Chondrocyte (in vitro differentiated cells): Measurements from ENCODE around the gene FAM20C. TPM values are rescaled to one million over a fixed set of nuclear protein-coding genes. Genes with fewer than 3 reads are reported as not detected.

Source experiments
- DNase-seq: peaks from one replicate; pipeline ENCODE4 v3.0.0; 2021; ENCODE audit warnings: mixed read lengths, low spot score
- H3K27ac Mint-ChIP-seq: one replicate; pipeline ENCODE4 v1.8.0; 2021; ENCODE audit warnings: mild to moderate bottlenecking, moderate library complexity, mixed read lengths; ENCODE audit not compliant: unreplicated experiment
- H3K27me3 Mint-ChIP-seq: 2 replicates; pipeline ENCODE4 v1.8.0; 2021; ENCODE audit warnings: low read depth, mixed read lengths
- H3K36me3 Mint-ChIP-seq: 2 replicates; pipeline ENCODE4 v1.8.0; 2021; ENCODE audit warnings: low read depth, mixed read lengths
- H3K4me1 Mint-ChIP-seq: 2 replicates; pipeline ENCODE4 v1.8.0; 2021; ENCODE audit warnings: low read depth, mild to moderate bottlenecking, mixed read lengths
- H3K4me3 Mint-ChIP-seq: one replicate; pipeline ENCODE4 v1.8.0; 2021; ENCODE audit warnings: mild to moderate bottlenecking, moderate library complexity, mixed read lengths; ENCODE audit not compliant: unreplicated experiment
- H3K9me3 Mint-ChIP-seq: 2 replicates; pipeline ENCODE4 v1.8.0; 2021; ENCODE audit warnings: low read depth, mixed read lengths
- total RNA-seq: library from RNA; stranded (reverse); gene quantifications from 3 replicates; pipeline ENCODE4 v1.2.1, GENCODE V29; 2021
- TF ChIP-seq, protein P1 (sequence below): fragments of 200-600 bp; sonication (generic); IDR thresholded peaks from 2 replicates; pipeline ENCODE4 v1.5.0; 2021; ENCODE audit warnings: antibody characterized with exemption, mild to moderate bottlenecking, moderate library complexity

Gene FAM20C
- total RNA-seq, 1 donor from 2014 or later: 34.4 TPM

GRCh38 chr7:255721-256361 lies 63.5 kb downstream of the FAM20C start:
- peak; percentile 93 for DNase-seq
- Mint-ChIP-seq H3K27ac (no peak overlapping the region), H3K36me3 (peaks cover 16% of the 10 kb centered on the region), H3K4me1 (no peaks in the 10 kb centered on the region), H3K9me3 (no peaks in the 10 kb centered on the region), H3K4me3 (no peak overlapping the region), H3K27me3 (no peaks in the 10 kb centered on the region)
- TF ChIP-seq, protein P1, sequence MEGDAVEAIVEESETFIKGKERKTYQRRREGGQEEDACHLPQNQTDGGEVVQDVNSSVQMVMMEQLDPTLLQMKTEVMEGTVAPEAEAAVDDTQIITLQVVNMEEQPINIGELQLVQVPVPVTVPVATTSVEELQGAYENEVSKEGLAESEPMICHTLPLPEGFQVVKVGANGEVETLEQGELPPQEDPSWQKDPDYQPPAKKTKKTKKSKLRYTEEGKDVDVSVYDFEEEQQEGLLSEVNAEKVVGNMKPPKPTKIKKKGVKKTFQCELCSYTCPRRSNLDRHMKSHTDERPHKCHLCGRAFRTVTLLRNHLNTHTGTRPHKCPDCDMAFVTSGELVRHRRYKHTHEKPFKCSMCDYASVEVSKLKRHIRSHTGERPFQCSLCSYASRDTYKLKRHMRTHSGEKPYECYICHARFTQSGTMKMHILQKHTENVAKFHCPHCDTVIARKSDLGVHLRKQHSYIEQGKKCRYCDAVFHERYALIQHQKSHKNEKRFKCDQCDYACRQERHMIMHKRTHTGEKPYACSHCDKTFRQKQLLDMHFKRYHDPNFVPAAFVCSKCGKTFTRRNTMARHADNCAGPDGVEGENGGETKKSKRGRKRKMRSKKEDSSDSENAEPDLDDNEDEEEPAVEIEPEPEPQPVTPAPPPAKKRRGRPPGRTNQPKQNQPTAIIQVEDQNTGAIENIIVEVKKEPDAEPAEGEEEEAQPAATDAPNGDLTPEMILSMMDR: no peak

DNA sequence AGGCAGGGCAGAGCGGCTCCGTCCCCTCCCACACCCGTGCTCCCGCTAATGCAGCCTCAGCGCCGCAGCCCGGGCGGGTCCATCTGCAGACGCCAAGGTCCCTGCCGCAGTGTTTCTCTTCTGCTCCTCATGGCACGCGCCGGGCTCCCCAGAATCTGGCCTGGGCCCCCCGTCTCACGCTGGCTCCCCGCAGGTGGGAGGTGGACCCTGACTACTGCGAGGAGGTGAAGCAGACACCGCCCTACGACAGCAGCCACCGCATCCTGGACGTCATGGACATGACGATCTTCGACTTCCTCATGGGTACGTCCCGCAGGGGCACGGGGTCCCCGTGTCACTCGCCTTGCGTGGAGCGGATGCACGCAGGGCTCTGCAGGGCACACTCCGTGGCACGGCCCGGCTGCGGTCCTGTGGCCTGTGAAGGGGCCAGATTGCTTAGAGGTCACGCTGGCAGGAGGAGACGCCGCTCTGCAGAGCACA lies 64.1 kb downstream of the FAM20C start:
- Mint-ChIP-seq H3K9me3 (no peaks in the 10 kb centered on the region), H3K4me3 (no peak overlapping the region), H3K4me1 (no peaks in the 10 kb centered on the region), H3K36me3 (peaks cover 19% of the 10 kb centered on the region), H3K27me3 (no peaks in the 10 kb centered on the region), H3K27ac (no peak overlapping the region)
- TF ChIP-seq, protein P1: no peak
- DNase-seq: peak; percentile 91

- Mint-ChIP-seq H3K9me3 (peaks cover 4% of the 10 kb centered on the region), H3K36me3 (peaks cover 24% of the 10 kb centered on the region)
These were observed 64.7 kb downstream of the FAM20C start for GRCh38 chr7:256981-257646.

GRCh38 chr7:257647-257992 lies 65.2 kb downstream of the FAM20C start:
- no peaks in the 10 kb centered on the region for H3K27me3 Mint-ChIP-seq
- no peak overlapping the region for H3K4me3 Mint-ChIP-seq
- DNase-seq: peak; percentile 92
- H3K9me3 Mint-ChIP-seq: peaks cover 9% of the 10 kb centered on the region
- peaks cover 29% of the 10 kb centered on the region for H3K36me3 Mint-ChIP-seq
- no peaks in the 10 kb centered on the region for H3K4me1 Mint-ChIP-seq
- TF ChIP-seq, protein P1: no peak
- no peak overlapping the region for H3K27ac Mint-ChIP-seq

More at GRCh38 chr7:256981-257646, 64.7 kb downstream of the FAM20C start:
- no peaks in the 10 kb centered on the region for H3K4me1 Mint-ChIP-seq
- DNase-seq: peak; percentile 68
- TF ChIP-seq, protein P1: no peak
- no peaks in the 10 kb centered on the region for H3K27me3 Mint-ChIP-seq
- H3K4me3 Mint-ChIP-seq: no peak overlapping the region
- H3K27ac Mint-ChIP-seq: no peak overlapping the region

DNA sequence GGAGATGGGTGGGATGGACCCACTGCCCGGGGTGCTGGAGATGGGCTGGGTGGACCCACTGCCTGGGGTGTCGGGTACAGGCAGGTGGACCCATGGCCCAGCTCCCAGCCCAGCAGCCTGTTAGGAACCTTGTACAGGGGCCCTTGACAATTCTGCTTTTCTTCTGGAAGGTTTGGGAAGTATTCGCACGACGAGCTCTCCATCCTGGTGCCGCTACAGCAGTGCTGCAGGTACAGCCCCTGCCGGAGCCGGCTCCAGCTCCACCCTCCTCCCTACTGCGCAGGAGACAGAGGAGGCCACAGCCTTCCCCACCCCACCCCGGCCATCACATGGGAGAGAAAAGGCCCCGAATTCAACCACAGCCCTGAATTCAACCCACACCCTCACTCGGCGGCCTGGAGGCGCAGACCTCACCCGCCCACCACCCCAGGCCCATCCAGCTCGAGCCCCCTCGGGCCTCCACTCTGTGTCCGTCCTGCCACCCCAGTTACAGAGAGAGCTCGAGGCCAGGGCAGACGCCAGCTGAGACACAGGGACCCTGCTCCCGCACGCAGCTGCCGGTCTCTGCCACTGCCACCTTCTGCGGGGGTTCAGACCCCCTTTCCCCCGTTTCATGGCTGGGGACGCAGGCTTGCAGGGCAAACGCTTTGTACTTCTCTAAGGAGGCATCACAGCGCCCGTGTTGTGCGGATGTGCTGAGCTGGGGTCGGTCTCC lies 66.3 kb downstream of the FAM20C start:
- H3K4me3 Mint-ChIP-seq: no peak overlapping the region
- H3K27me3 Mint-ChIP-seq: no peaks in the 10 kb centered on the region
- TF ChIP-seq, protein P1: no peak
- no peaks in the 10 kb centered on the region for H3K4me1 Mint-ChIP-seq
- H3K9me3 Mint-ChIP-seq: peaks cover 9% of the 10 kb centered on the region
- DNase-seq: peak; percentile 93
- peaks cover 29% of the 10 kb centered on the region for H3K36me3 Mint-ChIP-seq
- H3K27ac Mint-ChIP-seq: no peak overlapping the region
